DND-41 (cell line): ENCODE results near the gene BRCA2.

ENCODE experiments used
- ATAC-seq: fragments of 200-7000 bp; cut with Tn5 transposase; 3 replicates; pipeline ENCODE4 v1.9.1; 2021; ENCODE audit warnings: low read depth; ENCODE audit not compliant: insufficient read depth
- DNase-seq: peaks from one replicate; pipeline ENCODE4 v3.0.0-alpha.2; 2020
- H2AFZ ChIP-seq: 2 replicates; pipeline ENCODE4 v1.6.0; 2012; ENCODE audit warnings: low read depth, low read length
- H3K27ac ChIP-seq: 2 replicates; pipeline ENCODE4 v1.5.1; 2012; ENCODE audit warnings: low read length, inconsistent platforms
- H3K27me3 ChIP-seq: fragments of 200-600 bp; sonication (generic); 2 replicates; pipeline ENCODE4 v1.6.0; 2012; ENCODE audit warnings: low read length, mild to moderate bottlenecking, inconsistent platforms; ENCODE audit not compliant: insufficient read depth, poor library complexity
- H3K36me3 ChIP-seq: 2 replicates; pipeline ENCODE4 v1.5.1; 2012; ENCODE audit warnings: low read length, inconsistent platforms; ENCODE audit not compliant: insufficient read depth
- H3K4me1 ChIP-seq: 2 replicates; pipeline ENCODE4 v1.5.1; 2012; ENCODE audit warnings: mild to moderate bottlenecking, low read length; ENCODE audit not compliant: insufficient read depth
- H3K4me2 ChIP-seq: 2 replicates; pipeline ENCODE4 v1.6.0; 2012; ENCODE audit warnings: mild to moderate bottlenecking, moderate library complexity, low read length, inconsistent platforms; ENCODE audit not compliant: insufficient read depth
- H3K4me3 ChIP-seq, 2 experiments: fragments of 200-600 bp in 1 of 2; shearing (Covaris generic) in 1 of 2; 2 replicates each; pipeline ENCODE4 v1.5.1; 2012 to 2016; ENCODE audit warnings: inconsistent platforms in 2 of 2, low read length in 2 of 2, mild to moderate bottlenecking in 2 of 2, low read depth in 1 of 2, moderate library complexity in 1 of 2
- H3K79me2 ChIP-seq: 2 replicates; pipeline ENCODE4 v1.6.0; 2012; ENCODE audit warnings: low read length, inconsistent platforms; ENCODE audit not compliant: insufficient read depth
- H3K9ac ChIP-seq: 2 replicates; pipeline ENCODE4 v1.6.0; 2012; ENCODE audit warnings: low read depth, mild to moderate bottlenecking, inconsistent platforms, low read length, moderate library complexity
- H3K9me3 ChIP-seq: 2 replicates; pipeline ENCODE4 v1.5.1; 2012; ENCODE audit warnings: low read length, moderate library complexity, mild to moderate bottlenecking, inconsistent platforms; ENCODE audit not compliant: insufficient read depth, severe bottlenecking
- H4K20me1 ChIP-seq: 2 replicates; pipeline ENCODE4 v1.6.0; 2012; ENCODE audit warnings: low read length; ENCODE audit not compliant: insufficient read depth
- EZH2 ChIP-seq: IDR thresholded peaks from 3 replicates; pipeline ENCODE4 v1.6.1; 2012; ENCODE audit warnings: borderline replicate concordance, low read depth, mild to moderate bottlenecking, moderate library complexity, low read length, inconsistent platforms; ENCODE audit not compliant: severe bottlenecking
- TF ChIP-seq, protein P1 (sequence below): IDR thresholded peaks from 2 replicates; pipeline ENCODE4 v1.5.1; 2012; ENCODE audit warnings: borderline replicate concordance, low read length, moderate library complexity, mild to moderate bottlenecking; ENCODE audit not compliant: poor library complexity, severe bottlenecking; ENCODE audit errors: extremely low read depth

Gene BRCA2

DNA sequence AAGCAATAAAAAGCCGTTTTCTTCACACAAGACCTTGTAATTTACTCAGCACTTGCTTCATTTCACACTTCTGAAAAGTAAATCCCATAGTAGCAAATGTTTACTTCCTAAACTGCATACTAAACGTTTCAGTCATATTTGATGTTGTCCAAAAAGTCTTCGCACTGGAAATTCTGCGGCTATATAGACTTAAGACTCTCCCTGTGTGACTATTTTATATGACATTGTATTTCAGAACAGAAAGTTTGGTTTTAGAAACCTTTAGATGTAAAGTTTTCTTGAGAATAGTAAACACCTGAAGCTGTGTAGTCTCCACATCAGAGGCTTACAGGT lies 29.7 kb upstream of the BRCA2 start:
- Histone ChIP-seq H3K9ac (no peak overlapping the region), H2AFZ (no peak overlapping the region), H3K4me3 (no peak overlapping the region), H3K27me3 (peaks cover 7% of the 10 kb centered on the region), H3K9me3 (no peaks in the 10 kb centered on the region), H3K27ac (no peak overlapping the region), H3K36me3 (no peaks in the 10 kb centered on the region), H3K79me2 (no peaks in the 10 kb centered on the region), H3K4me1 (no peaks in the 10 kb centered on the region), H4K20me1 (no peaks in the 10 kb centered on the region), H3K4me2 (no peak overlapping the region)
- no peak for DNase-seq
- TF ChIP-seq EZH2, result no peak
- TF ChIP-seq, protein P1, sequence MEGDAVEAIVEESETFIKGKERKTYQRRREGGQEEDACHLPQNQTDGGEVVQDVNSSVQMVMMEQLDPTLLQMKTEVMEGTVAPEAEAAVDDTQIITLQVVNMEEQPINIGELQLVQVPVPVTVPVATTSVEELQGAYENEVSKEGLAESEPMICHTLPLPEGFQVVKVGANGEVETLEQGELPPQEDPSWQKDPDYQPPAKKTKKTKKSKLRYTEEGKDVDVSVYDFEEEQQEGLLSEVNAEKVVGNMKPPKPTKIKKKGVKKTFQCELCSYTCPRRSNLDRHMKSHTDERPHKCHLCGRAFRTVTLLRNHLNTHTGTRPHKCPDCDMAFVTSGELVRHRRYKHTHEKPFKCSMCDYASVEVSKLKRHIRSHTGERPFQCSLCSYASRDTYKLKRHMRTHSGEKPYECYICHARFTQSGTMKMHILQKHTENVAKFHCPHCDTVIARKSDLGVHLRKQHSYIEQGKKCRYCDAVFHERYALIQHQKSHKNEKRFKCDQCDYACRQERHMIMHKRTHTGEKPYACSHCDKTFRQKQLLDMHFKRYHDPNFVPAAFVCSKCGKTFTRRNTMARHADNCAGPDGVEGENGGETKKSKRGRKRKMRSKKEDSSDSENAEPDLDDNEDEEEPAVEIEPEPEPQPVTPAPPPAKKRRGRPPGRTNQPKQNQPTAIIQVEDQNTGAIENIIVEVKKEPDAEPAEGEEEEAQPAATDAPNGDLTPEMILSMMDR, result no peak
- no peak for ATAC-seq

DNA sequence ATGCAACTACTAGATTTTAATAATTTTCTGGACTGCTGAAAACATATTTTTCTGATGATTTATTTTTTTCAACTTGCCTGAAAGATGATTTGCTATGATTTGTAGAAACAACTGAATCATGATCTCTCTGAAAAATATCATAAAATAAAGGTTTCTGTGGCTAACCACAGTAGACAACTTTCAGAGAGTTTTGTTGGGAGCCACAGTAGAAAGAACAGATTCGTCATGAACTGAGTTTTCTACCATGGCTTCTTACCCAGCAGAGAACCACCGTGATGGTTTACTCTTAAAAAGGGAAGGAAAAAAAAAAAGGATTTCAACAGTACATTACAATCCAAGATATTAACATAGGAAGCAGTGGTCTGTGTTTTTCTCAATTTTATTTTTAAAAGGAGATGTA lies 18.1 kb upstream of the BRCA2 start:
- Histone ChIP-seq H3K4me3 (no peak overlapping the region), H3K27ac (no peak overlapping the region), H2AFZ (no peak overlapping the region), H3K36me3 (no peaks in the 10 kb centered on the region), H3K4me1 (no peaks in the 10 kb centered on the region), H3K27me3 (peaks cover 33% of the 10 kb centered on the region), H3K4me2 (no peak overlapping the region), H3K9me3 (no peaks in the 10 kb centered on the region), H3K9ac (no peak overlapping the region), H4K20me1 (no peaks in the 10 kb centered on the region), H3K79me2 (no peaks in the 10 kb centered on the region)
- ATAC-seq (peak; percentile 48; the same call in 1 of the 3 replicates), DNase-seq (no peak)
- TF ChIP-seq, protein P1, result no peak
- TF ChIP-seq EZH2, result no peak

DNA sequence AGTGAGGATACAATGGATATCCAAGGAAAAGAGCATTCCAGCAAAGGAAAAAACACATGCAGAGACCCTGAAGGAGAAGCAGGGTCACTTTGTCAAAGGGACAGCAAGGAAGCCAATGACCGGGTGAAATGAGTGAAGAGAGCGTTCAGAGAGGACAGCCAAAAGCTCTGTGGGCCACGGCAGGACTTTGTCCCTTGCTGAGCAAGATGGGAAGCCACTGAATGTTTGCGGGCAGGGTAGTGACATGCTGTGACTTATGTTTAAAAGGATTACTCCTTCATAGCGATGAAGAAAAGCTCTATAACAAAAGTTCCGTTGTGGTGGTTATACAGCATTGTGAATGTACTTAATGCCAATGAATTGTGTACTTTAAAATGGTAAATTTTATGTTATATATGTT lies 16.6 kb upstream of the BRCA2 start:
- no peak overlapping the region for H3K27ac ChIP-seq

DNA sequence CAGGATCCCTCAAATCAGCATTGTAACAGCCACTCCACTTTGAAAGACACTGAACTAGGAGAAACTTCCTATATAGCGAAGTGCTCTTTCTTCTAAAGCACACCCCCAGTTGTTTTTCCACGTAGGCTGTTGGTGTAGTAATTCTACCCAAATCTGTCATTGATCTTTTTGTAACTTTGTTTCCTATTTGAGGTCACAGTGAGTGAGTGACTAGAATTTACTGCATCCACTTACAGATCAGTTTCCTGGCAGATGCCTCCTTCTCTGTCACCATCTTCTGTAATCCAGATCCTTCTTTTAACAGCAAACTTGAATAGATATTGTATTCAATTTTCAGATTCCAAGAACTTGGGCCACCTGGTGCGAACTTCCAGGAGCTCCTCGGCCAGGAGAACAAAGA lies 15.4 kb upstream of the BRCA2 start:
- DNase-seq, result no peak
- ATAC-seq, result no peak

More for the DNA sequence above, 16.6 kb upstream of the BRCA2 start:
- no peaks in the 10 kb centered on the region for H3K9me3 ChIP-seq
- no peaks in the 10 kb centered on the region for H3K36me3 ChIP-seq
- DNase-seq (no peak), ATAC-seq (no peak)
- no peak overlapping the region for H3K4me3 ChIP-seq
- H3K27me3 ChIP-seq, result peaks cover 33% of the 10 kb centered on the region
- H3K79me2 ChIP-seq, result no peaks in the 10 kb centered on the region
- H3K4me2 ChIP-seq, result no peak overlapping the region
- no peak overlapping the region for H3K9ac ChIP-seq
- H3K4me1 ChIP-seq, result no peaks in the 10 kb centered on the region
- TF ChIP-seq, protein P1, result no peak
- TF ChIP-seq EZH2, result no peak
- no peak overlapping the region for H2AFZ ChIP-seq
- H4K20me1 ChIP-seq, result no peaks in the 10 kb centered on the region

More for the DNA sequence above, 15.4 kb upstream of the BRCA2 start:
- H3K79me2 ChIP-seq, result no peaks in the 10 kb centered on the region
- H3K27me3 ChIP-seq, result peaks cover 29% of the 10 kb centered on the region
- H3K36me3 ChIP-seq, result no peaks in the 10 kb centered on the region
- no peaks in the 10 kb centered on the region for H4K20me1 ChIP-seq
- no peak overlapping the region for H3K27ac ChIP-seq
- H3K4me2 ChIP-seq, result no peak overlapping the region
- H2AFZ ChIP-seq, result no peak overlapping the region
- no peak for TF ChIP-seq EZH2
- TF ChIP-seq, protein P1, result no peak
- H3K4me3 ChIP-seq, result no peak overlapping the region
- no peaks in the 10 kb centered on the region for H3K9me3 ChIP-seq
- H3K4me1 ChIP-seq, result no peaks in the 10 kb centered on the region
- no peak overlapping the region for H3K9ac ChIP-seq
